GM20000 (cell line): ENCODE measurements around the gene PPP1R12B.

Source experiments
- DNase-seq: peaks from one replicate; pipeline ENCODE4 v3.0.0; 2012; ENCODE audit warnings: low spot score
- TF ChIP-seq, protein P1 (sequence below): IDR thresholded peaks from 2 replicates; pipeline ENCODE4 v1.5.1; 2012; ENCODE audit warnings: mild to moderate bottlenecking, control low read depth; ENCODE audit errors: extremely low read depth, missing control alignments

PPP1R12B gene

DNA sequence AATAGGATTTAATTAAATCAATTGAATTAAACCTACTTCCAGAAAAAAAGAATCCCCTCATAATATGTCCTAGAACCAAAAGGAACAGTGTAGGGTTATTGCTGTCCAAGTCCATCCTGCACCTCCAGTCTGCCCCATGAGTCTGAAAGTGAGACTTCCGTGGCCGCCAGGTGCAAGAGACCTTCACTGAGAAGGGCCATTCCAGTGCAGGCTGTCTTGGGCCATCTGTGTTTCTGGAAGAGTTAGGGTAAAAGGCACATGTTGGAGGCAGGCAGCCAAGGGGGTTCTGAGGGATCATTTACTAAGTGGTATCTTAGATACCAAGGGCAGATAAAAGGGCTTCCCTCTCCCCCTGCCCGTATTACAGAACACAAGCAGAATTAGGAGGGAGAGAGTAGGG, 37.8 kb upstream of the PPP1R12B start:
- TF ChIP-seq, protein P1, sequence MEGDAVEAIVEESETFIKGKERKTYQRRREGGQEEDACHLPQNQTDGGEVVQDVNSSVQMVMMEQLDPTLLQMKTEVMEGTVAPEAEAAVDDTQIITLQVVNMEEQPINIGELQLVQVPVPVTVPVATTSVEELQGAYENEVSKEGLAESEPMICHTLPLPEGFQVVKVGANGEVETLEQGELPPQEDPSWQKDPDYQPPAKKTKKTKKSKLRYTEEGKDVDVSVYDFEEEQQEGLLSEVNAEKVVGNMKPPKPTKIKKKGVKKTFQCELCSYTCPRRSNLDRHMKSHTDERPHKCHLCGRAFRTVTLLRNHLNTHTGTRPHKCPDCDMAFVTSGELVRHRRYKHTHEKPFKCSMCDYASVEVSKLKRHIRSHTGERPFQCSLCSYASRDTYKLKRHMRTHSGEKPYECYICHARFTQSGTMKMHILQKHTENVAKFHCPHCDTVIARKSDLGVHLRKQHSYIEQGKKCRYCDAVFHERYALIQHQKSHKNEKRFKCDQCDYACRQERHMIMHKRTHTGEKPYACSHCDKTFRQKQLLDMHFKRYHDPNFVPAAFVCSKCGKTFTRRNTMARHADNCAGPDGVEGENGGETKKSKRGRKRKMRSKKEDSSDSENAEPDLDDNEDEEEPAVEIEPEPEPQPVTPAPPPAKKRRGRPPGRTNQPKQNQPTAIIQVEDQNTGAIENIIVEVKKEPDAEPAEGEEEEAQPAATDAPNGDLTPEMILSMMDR = no peak
- no peak for DNase-seq

- no peak for DNase-seq
- TF ChIP-seq, protein P1 = no peak
These were observed 36.4 kb upstream of the PPP1R12B start for GRCh38 chr1:202311875-202312635.

DNA sequence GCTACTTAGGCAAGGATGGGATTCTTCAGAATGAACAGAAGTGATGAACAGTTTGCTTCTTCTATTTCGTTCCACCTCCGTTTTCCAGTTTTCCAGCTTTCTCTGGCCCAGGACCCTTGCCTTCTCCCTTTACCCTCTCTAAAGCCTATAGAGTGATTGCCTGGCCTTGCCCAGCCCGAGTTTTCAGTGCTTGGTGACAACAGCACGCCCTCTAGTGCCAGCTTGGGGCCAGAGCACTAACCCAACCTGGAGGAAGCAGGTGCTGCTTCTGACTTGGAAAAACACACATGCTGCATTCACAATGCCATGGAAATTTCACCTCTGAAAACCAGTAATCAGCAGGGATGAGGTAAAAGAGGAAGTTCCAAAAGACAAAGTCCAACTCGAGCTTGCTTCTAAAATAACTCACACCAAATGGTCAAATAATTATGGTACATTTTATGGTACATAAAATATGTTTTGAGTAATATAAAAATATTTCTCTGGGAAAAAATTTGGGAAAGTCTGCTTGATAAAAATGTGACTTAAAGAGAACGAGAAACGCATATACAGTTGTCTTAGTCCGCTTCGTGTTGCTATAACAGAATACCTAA, 32.8 kb upstream of the PPP1R12B start:
- TF ChIP-seq, protein P1 = peak; percentile 94
- peak; percentile 83 for DNase-seq

DNA sequence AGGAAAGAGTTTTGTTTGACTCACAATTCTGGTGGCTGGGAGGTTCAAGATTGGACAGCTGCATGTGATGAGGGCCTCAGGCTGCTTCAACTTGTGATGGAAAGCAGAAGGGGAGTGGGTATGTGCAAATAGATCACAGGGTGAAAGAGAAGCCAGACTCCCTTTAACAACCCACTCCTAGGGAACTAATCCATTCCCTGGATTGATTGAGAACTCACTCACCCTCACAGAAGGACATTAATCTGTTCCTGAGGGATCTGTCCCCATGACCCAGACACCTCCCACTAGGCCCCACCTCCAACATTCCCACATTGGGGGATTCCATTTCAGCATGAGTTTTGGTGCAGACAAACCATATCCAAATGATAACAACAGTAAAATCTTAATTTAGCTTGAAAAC, 32.3 kb upstream of the PPP1R12B start:
- TF ChIP-seq, protein P1 = no peak
- DNase-seq = no peak

DNA sequence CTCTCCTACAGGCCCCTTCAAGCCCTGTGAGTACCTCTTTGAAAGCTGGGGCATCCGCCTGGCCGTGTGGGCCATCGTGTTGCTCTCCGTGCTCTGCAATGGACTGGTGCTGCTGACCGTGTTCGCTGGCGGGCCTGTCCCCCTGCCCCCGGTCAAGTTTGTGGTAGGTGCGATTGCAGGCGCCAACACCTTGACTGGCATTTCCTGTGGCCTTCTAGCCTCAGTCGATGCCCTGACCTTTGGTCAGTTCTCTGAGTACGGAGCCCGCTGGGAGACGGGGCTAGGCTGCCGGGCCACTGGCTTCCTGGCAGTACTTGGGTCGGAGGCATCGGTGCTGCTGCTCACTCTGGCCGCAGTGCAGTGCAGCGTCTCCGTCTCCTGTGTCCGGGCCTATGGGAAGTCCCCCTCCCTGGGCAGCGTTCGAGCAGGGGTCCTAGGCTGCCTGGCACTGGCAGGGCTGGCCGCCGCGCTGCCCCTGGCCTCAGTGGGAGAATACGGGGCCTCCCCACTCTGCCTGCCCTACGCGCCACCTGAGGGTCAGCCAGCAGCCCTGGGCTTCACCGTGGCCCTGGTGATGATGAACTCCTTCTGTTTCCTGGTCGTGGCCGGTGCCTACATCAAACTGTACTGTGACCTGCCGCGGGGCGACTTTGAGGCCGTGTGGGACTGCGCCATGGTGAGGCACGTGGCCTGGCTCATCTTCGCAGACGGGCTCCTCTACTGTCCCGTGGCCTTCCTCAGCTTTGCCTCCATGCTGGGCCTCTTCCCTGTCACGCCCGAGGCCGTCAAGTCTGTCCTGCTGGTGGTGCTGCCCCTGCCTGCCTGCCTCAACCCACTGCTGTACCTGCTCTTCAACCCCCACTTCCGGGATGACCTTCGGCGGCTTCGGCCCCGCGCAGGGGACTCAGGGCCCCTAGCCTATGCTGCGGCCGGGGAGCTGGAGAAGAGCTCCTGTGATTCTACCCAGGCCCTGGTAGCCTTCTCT, 30.3 kb upstream of the PPP1R12B start:
- TF ChIP-seq, protein P1 = no peak
- no peak for DNase-seq

- TF ChIP-seq, protein P1 = no peak
- DNase-seq = no peak
These were observed 29.0 kb upstream of the PPP1R12B start for GRCh38 chr1:202319381-202320080.
